Activated gamma-delta T cell (primary cell): Measurements from ENCODE around the gene MED15.
A peak's percentile ranks its signal among the peaks of the same experiment; 100 is the strongest.
"Not testable (repeated sequence)": the region's sequence is repeated elsewhere in the genome, so short reads cannot be mapped to it uniquely, and the experiment has no call there.

Source experiments
- DNase-seq: peaks from one replicate; lab custom pipeline; 2025; lab: John Stamatoyannopoulos, UW

Gene MED15

DNA sequence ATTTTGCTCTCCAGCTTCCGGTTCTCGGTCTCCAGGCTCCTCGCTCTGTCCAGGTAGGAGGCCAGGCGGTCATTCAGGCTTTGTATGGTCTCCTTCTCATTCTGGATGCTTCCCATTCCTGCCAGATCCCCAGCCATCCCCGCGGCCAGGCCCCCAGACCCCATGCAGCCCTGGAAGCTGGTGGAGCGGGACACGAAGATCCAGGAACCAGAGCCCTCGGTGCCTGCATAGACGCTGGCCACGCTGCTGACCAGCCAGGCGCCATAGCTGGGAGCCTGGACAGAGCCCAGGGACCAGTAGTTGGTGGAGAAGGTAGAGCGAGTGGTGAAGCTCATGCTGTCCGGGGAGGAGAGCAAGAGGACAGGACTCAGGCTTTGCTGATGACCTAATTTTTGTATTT, 23.6 kb upstream of the MED15 start:
- no peak for DNase-seq

- DNase-seq, result no peak
Measured at GRCh38 chr22:20484948-20485683, 22.3 kb upstream of the MED15 start.

DNA sequence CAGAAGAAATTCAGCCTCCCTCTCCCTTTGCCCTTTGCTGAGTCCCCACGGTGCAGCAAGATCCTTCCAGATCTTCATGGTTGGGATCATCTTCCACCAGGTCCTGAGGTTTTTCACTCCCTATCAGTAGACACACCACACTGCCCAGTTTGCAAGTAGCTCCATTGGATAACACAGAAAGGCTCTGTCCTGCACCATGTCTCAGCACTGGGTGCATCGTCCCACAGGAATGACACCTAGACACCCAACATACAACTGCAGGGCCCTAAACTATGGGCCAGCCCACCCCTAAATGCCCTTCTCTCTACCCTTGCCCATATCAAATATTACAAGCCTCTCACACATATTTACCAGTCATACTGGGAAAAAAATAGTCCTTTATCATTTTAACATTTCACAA, 21.2 kb upstream of the MED15 start:
- DNase-seq, result no peak

DNA sequence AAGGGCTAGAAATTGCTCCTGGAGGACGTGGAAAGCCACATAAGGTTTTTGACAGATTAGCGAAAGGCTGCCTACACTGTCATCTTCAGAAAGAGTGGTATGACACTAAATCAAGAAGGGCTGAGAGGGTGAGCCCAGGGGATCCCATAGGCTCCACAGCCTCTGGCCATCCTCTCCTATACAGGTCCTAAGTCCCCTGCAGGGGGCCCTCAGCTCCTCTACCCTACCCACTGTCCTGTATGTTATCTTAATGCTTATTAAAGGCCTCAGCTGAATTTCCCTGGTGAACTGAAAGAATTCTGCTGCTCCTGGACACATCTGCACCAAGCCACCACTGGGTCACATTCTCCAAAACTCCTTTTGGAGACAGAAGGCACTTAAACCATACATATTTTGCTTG, 19.7 kb upstream of the MED15 start:
- DNase-seq, result no peak

GRCh38 chr22:20488946-20489345, 18.5 kb upstream of the MED15 start:
- DNase-seq, result no peak

GRCh38 chr22:20490183-20490940, 17.0 kb upstream of the MED15 start:
- no peak for DNase-seq

DNA sequence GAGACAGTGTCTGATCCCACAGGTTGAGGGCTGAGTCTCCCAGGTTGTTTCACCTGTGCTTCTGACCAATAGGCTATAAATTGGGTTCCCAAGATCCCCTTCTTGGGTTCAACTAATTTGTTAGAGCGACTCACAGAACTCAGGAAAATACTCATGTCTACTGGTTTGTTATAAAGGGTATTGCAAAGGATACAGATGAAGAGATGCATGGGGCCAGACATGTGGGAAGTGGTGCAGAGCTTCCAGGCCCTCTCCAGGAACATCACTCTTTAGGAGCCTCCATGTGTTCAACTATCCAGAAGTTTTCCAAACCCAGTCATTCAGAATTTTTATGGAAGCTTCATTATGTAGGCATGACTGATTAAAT, 16.5 kb upstream of the MED15 start:
- DNase-seq, result no peak

- DNase-seq, result no peak
Measured at GRCh38 chr22:20491346-20491745, 16.1 kb upstream of the MED15 start.

DNA sequence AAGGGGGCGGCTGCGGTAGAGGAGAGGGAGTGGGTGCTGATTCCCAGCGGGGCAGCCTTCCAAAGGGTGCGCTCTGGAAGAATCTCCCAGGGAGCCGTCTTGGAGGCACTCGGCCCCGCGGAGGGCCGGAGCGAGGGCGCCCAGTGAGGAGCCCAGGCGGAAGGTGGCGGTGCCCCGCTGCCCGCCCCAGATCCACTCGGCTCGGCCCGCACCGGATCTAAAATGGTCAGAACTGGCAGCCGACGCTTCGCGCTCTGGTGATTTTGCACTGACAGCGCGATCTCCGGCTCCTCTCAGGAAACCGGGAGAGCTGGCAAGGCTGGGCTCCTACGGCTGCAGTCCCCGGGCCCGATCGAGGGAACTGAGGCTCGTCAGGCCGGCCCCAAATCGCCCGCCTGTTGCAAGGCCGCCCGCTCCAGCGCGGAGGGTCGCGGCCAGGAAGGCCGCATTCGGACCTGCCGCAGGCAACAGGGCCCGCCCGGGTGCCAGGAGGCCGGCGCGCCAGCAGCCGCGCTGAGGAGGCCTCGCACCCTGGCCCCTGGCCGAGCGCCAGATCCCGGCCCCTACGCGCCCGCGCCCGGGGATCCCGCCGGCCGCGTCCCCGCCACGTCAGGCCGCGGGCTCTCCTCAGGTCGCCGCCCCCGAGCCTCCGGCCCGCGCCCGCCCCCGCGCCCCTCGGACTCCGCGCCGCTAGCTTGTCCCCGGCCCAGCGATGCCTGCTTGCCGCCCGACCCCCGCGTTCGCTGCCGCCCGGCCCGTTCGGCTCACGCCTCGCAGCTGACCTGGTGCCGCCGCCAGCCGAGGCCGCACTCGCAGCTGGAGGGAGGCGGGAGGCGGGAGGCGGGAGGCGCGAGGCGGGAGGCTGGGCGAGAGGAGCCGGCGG, 12.2 kb upstream of the MED15 start, which contains the start of gene KLHL22:
KLHL22 (minus strand) TSS at position 818 of the 883 bp plus-strand sequence. CDS start 6,584 bp downstream, outside the sequence.
- DNase-seq, result no peak

GRCh38 chr22:20495861-20496681, 11.3 kb upstream of the MED15 start:
- DNase-seq, result peak; percentile 94

GRCh38 chr22:20497426-20497825, 10.0 kb upstream of the MED15 start:
- no peak for DNase-seq

- no peak for DNase-seq
Measured at GRCh38 chr22:20498913-20499312, 8.5 kb upstream of the MED15 start.

GRCh38 chr22:20499769-20500168, 7.6 kb upstream of the MED15 start:
- no peak for DNase-seq

DNA sequence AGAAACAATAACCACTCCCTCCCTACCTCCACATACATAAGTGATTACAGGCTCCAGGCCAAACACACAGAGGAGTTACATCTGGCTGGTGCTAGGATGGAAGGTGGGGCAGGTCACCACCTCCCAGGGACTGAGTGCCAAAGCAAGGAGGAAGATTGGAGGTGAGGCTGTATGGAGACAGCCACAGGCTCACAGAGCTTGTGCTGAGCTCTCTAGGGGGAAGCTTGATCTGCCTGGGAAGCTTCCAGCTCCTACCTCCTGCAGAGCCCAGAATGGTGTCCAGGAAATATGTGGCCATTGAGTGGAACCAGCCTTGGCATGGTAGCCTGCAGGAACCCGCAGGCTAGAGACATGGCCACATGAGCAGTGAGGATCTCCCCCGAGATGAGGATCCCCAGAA, 3.6 kb upstream of the MED15 start:
- DNase-seq, result no peak

DNA sequence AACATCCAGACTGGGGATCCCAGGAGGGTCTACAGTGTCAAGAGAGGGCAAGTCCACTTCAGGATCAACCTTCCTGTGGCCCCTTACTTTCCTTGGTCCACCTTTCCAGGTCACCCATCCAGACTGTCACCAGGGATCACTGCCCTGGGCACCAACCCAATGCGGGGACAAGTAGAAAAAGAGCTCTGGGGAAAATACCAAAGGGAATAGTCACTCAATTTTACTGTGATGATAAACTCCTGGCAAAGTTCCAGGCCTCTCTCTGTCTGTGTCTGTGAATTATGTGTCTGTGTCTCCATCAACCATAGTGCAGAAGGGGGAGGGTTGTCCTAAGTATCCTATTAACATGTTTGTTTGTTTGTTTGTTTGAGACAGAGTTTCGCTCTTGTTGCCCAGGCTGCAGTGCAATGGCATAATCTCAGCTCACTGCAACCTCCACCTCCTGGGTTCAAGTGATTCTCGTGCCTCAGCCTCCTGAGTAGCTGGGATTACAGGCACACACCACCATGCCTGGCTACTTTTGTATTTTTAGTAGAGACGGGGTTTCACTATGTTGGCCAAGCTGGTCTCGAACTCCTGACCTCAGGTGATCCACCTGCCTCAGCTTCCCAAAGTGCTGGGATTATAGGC, 3.0 kb upstream of the MED15 start:
- DNase-seq, result not testable (repeated sequence)

GRCh38 chr22:20506543-20507252, 712 bp upstream of the MED15 start:
- no peak for DNase-seq

DNA sequence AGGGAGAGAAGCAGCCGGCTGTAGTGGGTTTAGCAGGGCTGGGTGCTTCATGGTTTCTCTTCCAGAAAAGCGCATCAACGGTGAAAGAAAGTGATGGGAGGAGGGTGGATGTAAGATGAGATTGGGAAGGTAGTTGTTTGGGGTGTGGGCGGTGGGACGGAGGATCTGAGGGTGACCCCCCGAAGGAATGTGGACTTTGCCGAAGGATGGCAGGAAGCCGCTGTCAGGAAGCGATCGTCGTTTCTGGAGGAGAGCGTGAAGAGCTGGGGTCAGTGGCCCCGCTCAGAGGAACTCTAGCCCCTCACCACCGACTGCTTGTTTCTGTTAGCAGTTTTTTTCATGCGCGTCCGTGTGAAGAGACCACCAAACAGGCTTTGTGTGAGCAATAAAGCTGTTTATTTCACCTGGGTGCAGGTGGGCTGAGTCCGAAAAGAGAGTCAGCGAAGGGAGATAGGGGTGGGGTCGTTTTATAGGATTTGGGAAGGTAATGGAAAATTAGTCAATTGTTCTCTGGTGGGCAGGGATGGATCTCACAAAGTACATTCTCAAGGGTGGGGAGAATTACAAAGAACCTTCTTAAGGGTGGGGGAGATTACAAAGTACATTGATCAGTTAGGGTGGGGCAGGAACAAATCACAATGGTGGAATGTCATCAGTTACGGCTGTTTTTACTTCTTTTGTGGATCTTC, 801 bp downstream of the MED15 start:
- not testable (repeated sequence) for DNase-seq

- no peak for DNase-seq
Measured at GRCh38 chr22:20508815-20509271, 1.4 kb downstream of the MED15 start.

DNA sequence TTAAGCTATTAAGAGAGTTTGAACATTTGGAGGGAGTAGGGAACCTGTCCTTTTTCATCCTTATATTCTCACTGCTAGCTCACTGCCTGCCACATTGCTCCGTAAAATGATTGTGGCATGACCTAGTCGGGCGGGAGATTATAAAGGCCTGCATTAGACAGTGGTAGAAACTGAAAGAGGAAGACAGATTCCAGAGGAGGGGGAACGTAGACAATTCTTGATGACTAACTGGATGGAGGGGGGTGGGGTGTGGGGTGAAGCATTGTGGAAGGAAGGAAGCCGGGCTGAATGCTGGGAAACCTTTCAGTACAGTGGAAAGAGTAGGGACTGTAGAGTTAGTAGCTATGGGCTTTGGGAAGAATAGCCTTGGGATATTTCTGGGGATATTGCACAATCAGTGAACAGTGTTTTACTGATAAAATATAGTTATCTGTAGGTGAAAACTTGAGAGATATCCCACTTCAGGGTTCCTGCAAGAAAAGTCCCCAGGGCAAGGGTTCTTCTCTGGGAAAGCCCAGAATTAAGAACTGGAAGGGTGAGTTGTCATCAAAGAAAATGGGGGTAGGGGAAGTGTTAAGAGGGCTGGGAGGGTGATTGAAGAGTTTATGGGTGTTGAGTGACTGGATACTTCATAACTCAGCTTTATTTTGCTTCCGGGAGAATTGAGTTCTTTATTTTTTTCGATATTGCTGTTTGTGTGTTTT, 2.1 kb downstream of the MED15 start:
- DNase-seq, result no peak
